H1 (cell line): ENCODE results near the gene ZNF423. TPM values are rescaled to one million over a fixed set of nuclear protein-coding genes. Genes with fewer than 3 reads are reported as not detected.

Experiments used
- CTCF ChIA-PET: fragments of 300-600 bp; sonication (Branson Sonifier 250); formaldehyde crosslinking; loops from one replicate; lab custom pipeline; 2021; ENCODE audit not compliant: partially characterized antibody; lab: Charles Lee
- POLR2A ChIA-PET: fragments of 300-600 bp; sonication (Branson Sonifier 250); formaldehyde crosslinking; loops from one replicate; lab custom pipeline; 2021; ENCODE audit warnings: inconsistent platforms; ENCODE audit not compliant: partially characterized antibody; lab: Charles Lee
- DNase-seq, 2 experiments: peaks; one replicate each; pipeline versions ENCODE4 v3.0.0 to v3.0.0-alpha.2; 2010 to 2022; ENCODE audit warnings: low spot score in 2 of 2, low read depth in 1 of 2, mixed read lengths in 1 of 2
- FAIRE-seq: peaks from 2 replicates; lab custom pipeline; 2011; peaks lifted over from hg19 to GRCh38; lab: Jason Lieb, UNC
- H2AFZ ChIP-seq: 2 replicates; pipeline ENCODE4 v1.8.1; 2012; ENCODE audit warnings: low read length, inconsistent platforms
- H2AK5ac ChIP-seq: 2 replicates; pipeline ENCODE4 v1.6.1; 2013; ENCODE audit warnings: low read depth, low read length
- H2BK120ac ChIP-seq: replicated peaks from 2 replicates; pipeline ENCODE3; 2013; ENCODE audit warnings: low read depth, low read length, inconsistent platforms
- H2BK12ac ChIP-seq: 2 replicates; pipeline ENCODE4 v1.6.1; 2013; ENCODE audit warnings: low read depth, low read length
- H2BK15ac ChIP-seq: 2 replicates; pipeline ENCODE4 v1.6.1; 2013; ENCODE audit warnings: low read length
- H2BK20ac ChIP-seq: 2 replicates; pipeline ENCODE4 v1.6.1; 2013; ENCODE audit warnings: low read length
- H2BK5ac ChIP-seq: 2 replicates; pipeline ENCODE4 v1.6.1; 2013; ENCODE audit warnings: low read depth, low read length
- H3K14ac ChIP-seq: 2 replicates; pipeline ENCODE4 v1.6.1; 2013; ENCODE audit warnings: inconsistent platforms; ENCODE audit not compliant: insufficient read length
- H3K18ac ChIP-seq: 2 replicates; pipeline ENCODE4 v1.6.1; 2013; ENCODE audit warnings: low read length; ENCODE audit errors: extremely low read depth
- H3K23ac ChIP-seq: 2 replicates; pipeline ENCODE4 v1.6.1; 2013; ENCODE audit warnings: inconsistent platforms; ENCODE audit not compliant: insufficient read length
- H3K23me2 ChIP-seq: 2 replicates; pipeline ENCODE4 v1.6.1; 2013; ENCODE audit warnings: low read depth, low read length
- H3K27ac ChIP-seq: 2 replicates; pipeline ENCODE4 v1.6.1; 2011; ENCODE audit warnings: low read depth, low read length, inconsistent platforms
- H3K27me3 ChIP-seq, 4 experiments: replicated peaks in 1 of 4; 1 replicate in 1 of 4; 2 replicates in 3 of 4; pipeline versions ENCODE4 v1.6.1 to v1.8.1; 2011 to 2013; ENCODE audit warnings: low read length in 3 of 4, mild to moderate bottlenecking in 3 of 4, inconsistent platforms in 2 of 4, mixed read lengths in 2 of 4, moderate library complexity in 1 of 4; ENCODE audit not compliant: control insufficient read depth in 3 of 4, insufficient read depth in 3 of 4; ENCODE audit errors: extremely low read depth in 1 of 4
- H3K36me3 ChIP-seq, 4 experiments: 2 replicates each; pipeline versions ENCODE4 v1.6.1 to v1.8.1; 2011 to 2013; ENCODE audit warnings: mild to moderate bottlenecking in 4 of 4, low read length in 3 of 4, moderate library complexity in 2 of 4, control low read depth in 1 of 4, inconsistent platforms in 1 of 4; ENCODE audit not compliant: insufficient read depth in 4 of 4, control insufficient read depth in 2 of 4
- H3K4ac ChIP-seq: replicated peaks from 2 replicates; pipeline ENCODE3; 2013; ENCODE audit warnings: low read length, low read depth, mixed read lengths, inconsistent platforms; ENCODE audit not compliant: insufficient read length
- H3K4me1 ChIP-seq, 4 experiments: replicated peaks in 1 of 4; 1 replicate in 1 of 4; 2 replicates in 3 of 4; pipeline versions ENCODE4 v1.6.1 to v1.8.1; 2011 to 2013; ENCODE audit warnings: low read length in 3 of 4, inconsistent platforms in 2 of 4, mixed read lengths in 1 of 4; ENCODE audit not compliant: insufficient read depth in 4 of 4, control insufficient read depth in 3 of 4
- H3K4me2 ChIP-seq, 2 experiments: 2 replicates each; pipeline versions ENCODE4 v1.6.1 to v1.8.1; 2011 to 2013; ENCODE audit warnings: low read depth in 2 of 2, low read length in 2 of 2, control low read depth in 1 of 2, inconsistent platforms in 1 of 2, mild to moderate bottlenecking in 1 of 2; ENCODE audit not compliant: insufficient read depth in 1 of 2
- H3K4me3 ChIP-seq, 4 experiments: fragments of 200-600, 300-600 bp in 1 of 4; sonication (generic), shearing (Covaris generic), sonication (Bioruptor Twin) in 1 of 4; 2 replicates each; pipeline versions ENCODE4 v1.5.1 to v1.8.1; 2011 to 2016; ENCODE audit warnings: low read length in 4 of 4, low read depth in 3 of 4, control low read depth in 2 of 4, inconsistent platforms in 2 of 4, mild to moderate bottlenecking in 2 of 4, mixed read lengths in 1 of 4, moderate library complexity in 1 of 4; ENCODE audit not compliant: insufficient read depth in 2 of 4; ENCODE audit errors: extremely low read depth in 1 of 4
- H3K56ac ChIP-seq: replicated peaks from 2 replicates; pipeline ENCODE3; 2013; ENCODE audit warnings: low read depth, mild to moderate bottlenecking, mixed read lengths, low read length, inconsistent platforms; ENCODE audit not compliant: insufficient read length
- H3K79me1 ChIP-seq: 2 replicates; pipeline ENCODE4 v1.6.1; 2013; ENCODE audit warnings: low read depth, low read length, control low read depth
- H3K79me2 ChIP-seq, 2 experiments: 2 replicates each; pipeline versions ENCODE4 v1.6.1 to v1.8.1; 2012 to 2013; ENCODE audit warnings: low read length in 2 of 2, mild to moderate bottlenecking in 2 of 2, inconsistent platforms in 1 of 2; ENCODE audit not compliant: insufficient read depth in 2 of 2, control insufficient read depth in 1 of 2
- H3K9ac ChIP-seq, 4 experiments: replicated peaks in 1 of 4; 1 replicate in 1 of 4; 2 replicates in 3 of 4; pipeline versions ENCODE4 v1.6.1 to v1.8.1; 2011 to 2013; ENCODE audit warnings: low read depth in 3 of 4, low read length in 3 of 4, control low read depth in 2 of 4, mild to moderate bottlenecking in 2 of 4, moderate library complexity in 2 of 4, inconsistent platforms in 1 of 4; ENCODE audit errors: extremely low read depth in 1 of 4
- H3K9me3 ChIP-seq, 2 experiments: 2 replicates each; pipeline versions ENCODE4 v1.6.1 to v1.8.1; 2012 to 2013; ENCODE audit warnings: mild to moderate bottlenecking in 2 of 2, moderate library complexity in 2 of 2, control low read depth in 1 of 2, inconsistent platforms in 1 of 2, low read depth in 1 of 2, low read length in 1 of 2, mixed read lengths in 1 of 2; ENCODE audit not compliant: insufficient read depth in 2 of 2
- H4K20me1 ChIP-seq, 2 experiments: replicated peaks in 1 of 2; 2 replicates each; pipeline versions ENCODE3 to v1.8.1; 2011 to 2013; ENCODE audit warnings: inconsistent platforms in 2 of 2, low read length in 2 of 2, mild to moderate bottlenecking in 1 of 2; ENCODE audit not compliant: insufficient read depth in 2 of 2, control insufficient read depth in 1 of 2
- H4K5ac ChIP-seq: 2 replicates; pipeline ENCODE4 v1.6.1; 2013; ENCODE audit warnings: low read length, low read depth, mixed read lengths, inconsistent platforms; ENCODE audit not compliant: insufficient read length
- H4K8ac ChIP-seq: 2 replicates; pipeline ENCODE4 v1.8.0; 2013; ENCODE audit warnings: mild to moderate bottlenecking, moderate library complexity, low read length, inconsistent platforms; ENCODE audit not compliant: insufficient read depth; ENCODE audit errors: extremely low read depth
- H4K91ac ChIP-seq: replicated peaks from 2 replicates; pipeline ENCODE3; 2013; ENCODE audit warnings: low read length, mixed read lengths, inconsistent platforms; ENCODE audit not compliant: insufficient read length
- KDM1A ChIP-seq: fragments of 200-600, 300-600 bp; sonication (generic); IDR thresholded peaks from 2 replicates; pipeline ENCODE4 v1.7.1; 2016; ENCODE audit warnings: mild to moderate bottlenecking, low read length, borderline replicate concordance
- TAF7 ChIP-seq: optimal IDR thresholded peaks from 2 replicates; pipeline ENCODE3; 2011; ENCODE audit warnings: low read depth, mild to moderate bottlenecking, inconsistent platforms, low read length, moderate library complexity, borderline replicate concordance
- WGBS, 2 experiments: shearing (Covaris generic) in 1 of 2; methylation state at CpG; one replicate each; pipeline versions ENCODE4 v1.1.6 to v1.1.7; 2013 to 2015; ENCODE audit warnings: low lambda C conversion rate in 2 of 2, mixed read lengths in 2 of 2, inconsistent platforms in 1 of 2, low coverage in 1 of 2, missing lambda C conversion rate in 1 of 2; ENCODE audit not compliant: insufficient replicate concordance in 2 of 2, insufficient coverage in 1 of 2, insufficient read length in 1 of 2; ENCODE audit errors: extremely low coverage in 1 of 2, missing lambda C conversion rate in 1 of 2; 5-methylcytosine and 5-hydroxymethylcytosine counted together
- polyA plus RNA-seq, 7 experiments: library from polyadenylated mRNA; depleted of rRNA in 3 of 7; stranded (reverse) in 5 of 7; unstranded in 2 of 7; fragments of >200 nt in 5 of 7; fragments of 200-250 nt in 2 of 7; gene quantifications; 1 replicate in 5 of 7; 2 replicates in 1 of 7; 4 replicates in 1 of 7; pipeline versions ENCODE4 v1.2.1 to v1.2.3, GENCODE V29; 2011 to 2013; ENCODE audit warnings: missing spikeins in 2 of 7, mixed read lengths in 2 of 7
- total RNA-seq: library from RNA; stranded (reverse); fragmentation: NEBNext Ultra II Directional; extraction: Animal tissue kit (Norgen Biotek cat#: 25700); gene quantifications from 2 replicates; pipeline ENCODE4 v1.2.1, GENCODE V29; 2021

Gene ZNF423
- total and polyA plus RNA-seq, 2 of the 8 experiments (the other 6 are each of a cell fraction or from before 2014, with no cell fraction given) = 38.2 to 52.3 TPM

DNA sequence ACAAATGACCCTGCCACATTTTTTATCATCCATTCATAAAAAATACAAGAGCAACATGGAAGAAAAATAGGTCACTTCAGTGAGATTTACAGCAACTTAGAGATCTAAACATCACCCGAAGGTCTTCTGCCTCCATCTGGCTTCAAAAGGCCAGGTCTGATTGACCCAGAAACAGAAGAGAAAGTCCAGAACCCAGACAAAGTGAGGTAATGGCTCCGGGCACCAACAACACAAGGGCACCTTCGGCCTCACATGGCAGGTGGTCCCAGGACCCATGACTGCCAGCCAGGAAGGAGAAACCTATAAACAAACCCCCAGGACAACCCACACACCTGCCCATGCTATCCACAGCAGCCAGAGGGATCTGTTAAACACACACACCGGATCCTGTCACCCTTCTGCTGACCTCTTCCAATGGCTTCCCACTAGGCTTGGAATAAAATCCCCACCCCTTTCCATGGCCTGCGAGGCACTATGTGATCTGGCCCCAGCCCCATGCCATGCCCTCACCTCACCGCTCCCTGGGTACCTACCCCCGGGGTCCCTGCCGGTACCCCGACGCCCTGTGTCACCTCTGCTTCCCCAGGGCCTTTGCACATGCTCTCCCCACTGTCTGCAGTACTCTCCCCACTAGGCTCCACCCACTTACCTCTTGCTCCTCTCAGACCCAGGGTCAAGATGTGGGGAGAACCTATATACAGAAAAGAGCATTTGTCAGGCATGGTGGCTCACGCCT is 149.1 kb downstream of the ZNF423 start:
- no peak overlapping the region for H3K4me2 ChIP-seq
- no peaks in the 10 kb centered on the region for H3K23me2 ChIP-seq
- no peak overlapping the region for H3K56ac ChIP-seq
- WGBS, 2 experiments = 95% methylated on average over 11 of the region's 11 CpGs; no CpG with 5 or more reads in 1 of the 2 experiments
- no peak overlapping the region for H2BK12ac ChIP-seq
- no peak overlapping the region for H3K4ac ChIP-seq
- peak overlapping the region; percentile 61 for H2BK20ac ChIP-seq
- DNase-seq (no peak), FAIRE-seq (no peak)
- H3K36me3 ChIP-seq = no peaks in the 10 kb centered on the region
- no peaks in the 10 kb centered on the region for H3K27me3 ChIP-seq
- ChIA-PET CTCF (interaction anchor here (0.7 to 1.6 kb wide), 3 partner anchors 8 to 224 kb away, joined by 3 read pairs; no protein-coding TSS in a partner anchor), POLR2A (no interaction called here)
- no peaks in the 10 kb centered on the region for H3K9me3 ChIP-seq
- H2BK5ac ChIP-seq = no peak overlapping the region
- H2BK15ac ChIP-seq = peak overlapping the region; percentile 72; the same call in 1 of the 2 replicates
- no peak overlapping the region for H3K4me3 ChIP-seq
- H3K27ac ChIP-seq = no peak overlapping the region
- H3K79me2 ChIP-seq = peaks cover 0 to 27% of the 10 kb centered on the region in 2 experiments; a peak in 2 of 4 replicates
- no peak for TF ChIP-seq TAF7
- TF ChIP-seq KDM1A = peak; percentile 80; the same call in 1 of the 2 replicates
- peak overlapping the region; percentile 71 for H4K91ac ChIP-seq
- no peak overlapping the region for H2BK120ac ChIP-seq
- no peak overlapping the region for H3K23ac ChIP-seq
- no peak overlapping the region for H2AFZ ChIP-seq
- H4K8ac ChIP-seq = no peak overlapping the region
- peaks cover 13% of the 10 kb centered on the region for H3K79me1 ChIP-seq
- peak overlapping the region; percentile 6; the same call in 1 of the 2 replicates for H3K18ac ChIP-seq
- peaks cover 17 to 32% (median 26%) of the 10 kb centered on the region in 4 experiments for H3K4me1 ChIP-seq
- H4K5ac ChIP-seq = no peak overlapping the region
- no peak overlapping the region for H2AK5ac ChIP-seq
- H4K20me1 ChIP-seq = peaks cover 0 to 1% of the 10 kb centered on the region in 2 experiments
- no peak overlapping the region for H3K14ac ChIP-seq
- no peak overlapping the region for H3K9ac ChIP-seq
